ENCODE results near the gene RTKN. TPM values are rescaled to one million over a fixed set of nuclear protein-coding genes. Genes with fewer than 3 reads are reported as not detected.

RTKN gene
- total RNA-seq, 2 experiments from 2014 or later = 0.80 to 1.8 TPM

GRCh38 chr2:74440378-74441169 lies 1.2 kb downstream of the RTKN start:
- peak overlapping the region; percentile 64 for H3K4me3 Mint-ChIP-seq
- ATAC-seq (ENCODE audit: low read depth) = peak; percentile 82
- peak; percentile 61 for DNase-seq
- POLR2A ChIA-PET = interaction anchor here (0.6 to 1.2 kb wide), 6 partner anchors 12 to 20 kb away, joined by 3 to 5 read pairs (median 4); partner anchors contain the start of genes INO80B and WBP1
- H3K27me3 Mint-ChIP-seq = peaks cover 57% of the 10 kb centered on the region
- peaks cover 7% of the 10 kb centered on the region for H3K4me1 Mint-ChIP-seq
- H3K36me3 Mint-ChIP-seq = peaks cover 1% of the 10 kb centered on the region
- H3K9me3 Mint-ChIP-seq = no peaks in the 10 kb centered on the region
- no peak overlapping the region for H3K27ac Mint-ChIP-seq

GRCh38 chr2:74439803-74440377 lies 1.8 kb downstream of the RTKN start:
- POLR2A ChIA-PET = interaction anchor here (0.8 to 1.6 kb wide), 4 partner anchors 12 to 19 kb away, joined by 3 to 5 read pairs (median 4); partner anchors contain the start of genes C2orf81 and WDR54
- no peaks in the 10 kb centered on the region for H3K9me3 Mint-ChIP-seq
- H3K4me3 Mint-ChIP-seq = no peak overlapping the region
- H3K27me3 Mint-ChIP-seq = peaks cover 51% of the 10 kb centered on the region
- DNase-seq (no peak), ATAC-seq (ENCODE audit: low read depth) (no peak)
- peaks cover 1% of the 10 kb centered on the region for H3K36me3 Mint-ChIP-seq
- H3K27ac Mint-ChIP-seq = no peak overlapping the region
- H3K4me1 Mint-ChIP-seq = peaks cover 7% of the 10 kb centered on the region

- H3K4me3 Mint-ChIP-seq = no peak overlapping the region
- H3K27ac Mint-ChIP-seq = no peak overlapping the region
- POLR2A ChIA-PET = interaction anchor here (1.6 kb wide), 1 partner anchor 18 kb away, joined by 5 read pairs; the partner anchor contains the start of genes C2orf81 and WDR54
Observed at GRCh38 chr2:74439373-74439772, 2.4 kb downstream of the RTKN start.

GRCh38 chr2:74438248-74438647 lies 3.5 kb downstream of the RTKN start:
- no peak for DNase-seq
- Mint-ChIP-seq H3K27me3 (peaks cover 39% of the 10 kb centered on the region), H3K9me3 (no peaks in the 10 kb centered on the region), H3K27ac (no peak overlapping the region), H3K4me1 (peaks cover 5% of the 10 kb centered on the region), H3K4me3 (no peak overlapping the region), H3K36me3 (peaks cover 1% of the 10 kb centered on the region)
- no peak for ATAC-seq (ENCODE audit: low read depth)
- POLR2A ChIA-PET = interaction anchor here (1.6 kb wide), 1 partner anchor 17 kb away, joined by 5 read pairs; the partner anchor contains the start of genes C2orf81 and WDR54

More at GRCh38 chr2:74439373-74439772, 2.4 kb downstream of the RTKN start:
- Mint-ChIP-seq H3K27me3 (peaks cover 48% of the 10 kb centered on the region), H3K9me3 (no peaks in the 10 kb centered on the region), H3K4me1 (peaks cover 7% of the 10 kb centered on the region), H3K36me3 (peaks cover 1% of the 10 kb centered on the region)
- ATAC-seq (ENCODE audit: low read depth) (no peak), DNase-seq (no peak)

GRCh38 chr2:74436848-74437695 lies 4.7 kb downstream of the RTKN start:
- no peak overlapping the region for H3K4me3 Mint-ChIP-seq
- H3K4me1 Mint-ChIP-seq = peaks cover 4% of the 10 kb centered on the region
- no peaks in the 10 kb centered on the region for H3K36me3 Mint-ChIP-seq
- DNase-seq (no peak), ATAC-seq (ENCODE audit: low read depth) (no peak)
- no peaks in the 10 kb centered on the region for H3K9me3 Mint-ChIP-seq
- POLR2A ChIA-PET = no interaction called here
- H3K27me3 Mint-ChIP-seq = peaks cover 29% of the 10 kb centered on the region
- H3K27ac Mint-ChIP-seq = no peak overlapping the region

GRCh38 chr2:74436111-74436805 lies 5.5 kb downstream of the RTKN start:
- Mint-ChIP-seq H3K27ac (no peak overlapping the region), H3K27me3 (peaks cover 26% of the 10 kb centered on the region), H3K9me3 (no peaks in the 10 kb centered on the region), H3K4me3 (no peak overlapping the region), H3K4me1 (peaks cover 4% of the 10 kb centered on the region), H3K36me3 (no peaks in the 10 kb centered on the region)
- ATAC-seq (ENCODE audit: low read depth) (no peak), DNase-seq (no peak)
- POLR2A ChIA-PET = no interaction called here

GRCh38 chr2:74430502-74430901 lies 11.2 kb downstream of the RTKN start:
- Mint-ChIP-seq H3K4me1 (no peaks in the 10 kb centered on the region), H3K27ac (no peak overlapping the region), H3K27me3 (no peaks in the 10 kb centered on the region), H3K36me3 (peaks cover 3% of the 10 kb centered on the region), H3K9me3 (no peaks in the 10 kb centered on the region), H3K4me3 (no peak overlapping the region)
- ATAC-seq (ENCODE audit: low read depth) = no peak
- POLR2A ChIA-PET = interaction anchor here (0.8 to 1.2 kb wide), 2 partner anchors 10 to 14 kb away, joined by 3 read pairs; partner anchors contain the start of gene C2orf81
- DNase-seq = no peak

GRCh38 chr2:74429487-74430451 lies 12.0 kb downstream of the RTKN start:
- H3K4me3 Mint-ChIP-seq = no peak overlapping the region
- POLR2A ChIA-PET = no interaction called here
- DNase-seq (no peak), ATAC-seq (ENCODE audit: low read depth) (no peak)
- H3K27me3 Mint-ChIP-seq = no peaks in the 10 kb centered on the region
- no peaks in the 10 kb centered on the region for H3K9me3 Mint-ChIP-seq
- no peak overlapping the region for H3K27ac Mint-ChIP-seq
- peaks cover 8% of the 10 kb centered on the region for H3K36me3 Mint-ChIP-seq
- no peaks in the 10 kb centered on the region for H3K4me1 Mint-ChIP-seq

GRCh38 chr2:74428675-74429074 lies 13.1 kb downstream of the RTKN start:
- no peak for ATAC-seq (ENCODE audit: low read depth)
- no peak overlapping the region for H3K27ac Mint-ChIP-seq
- peaks cover 2% of the 10 kb centered on the region for H3K4me1 Mint-ChIP-seq
- no peaks in the 10 kb centered on the region for H3K27me3 Mint-ChIP-seq
- peaks cover 10% of the 10 kb centered on the region for H3K36me3 Mint-ChIP-seq
- POLR2A ChIA-PET = no interaction called here
- H3K4me3 Mint-ChIP-seq = no peak overlapping the region
- DNase-seq = no peak
- no peaks in the 10 kb centered on the region for H3K9me3 Mint-ChIP-seq

GRCh38 chr2:74427551-74427950 lies 14.2 kb downstream of the RTKN start:
- POLR2A ChIA-PET = interaction anchor here (0.5 kb wide), 1 partner anchor 439 kb away, joined by 5 read pairs; no protein-coding TSS in a partner anchor
- H3K4me3 Mint-ChIP-seq = no peak overlapping the region
- H3K36me3 Mint-ChIP-seq = peaks cover 14% of the 10 kb centered on the region
- H3K27ac Mint-ChIP-seq = no peak overlapping the region
- no peaks in the 10 kb centered on the region for H3K9me3 Mint-ChIP-seq
- DNase-seq (no peak), ATAC-seq (ENCODE audit: low read depth) (no peak)
- no peaks in the 10 kb centered on the region for H3K27me3 Mint-ChIP-seq
- peaks cover 13% of the 10 kb centered on the region for H3K4me1 Mint-ChIP-seq

GRCh38 chr2:74426181-74426758 lies 15.5 kb downstream of the RTKN start:
- Mint-ChIP-seq H3K27me3 (no peaks in the 10 kb centered on the region), H3K27ac (no peak overlapping the region), H3K4me1 (peaks cover 13% of the 10 kb centered on the region), H3K9me3 (no peaks in the 10 kb centered on the region), H3K36me3 (peaks cover 14% of the 10 kb centered on the region), H3K4me3 (no peak overlapping the region)
- DNase-seq (no peak), ATAC-seq (ENCODE audit: low read depth) (no peak)
- POLR2A ChIA-PET = no interaction called here
